Suprapubic skin (tissue), 4 donors: ENCODE measurements around the gene ANKRD13A.

Source experiments
- EP300 ChIP-seq: sonication (generic); formaldehyde crosslinking; IDR thresholded peaks from one replicate; pipeline ENCODE4 v1.6.1; 2017; ENCODE audit warnings: antibody characterized with exemption
- POLR2A ChIP-seq, 2 donors: fragments of 450-650 bp; IDR thresholded peaks; one replicate each; pipeline ENCODE4 v1.6.1; 2017; ENCODE audit warnings: antibody characterized with exemption in 2 of 2, mild to moderate bottlenecking in 2 of 2, moderate library complexity in 2 of 2
- POLR2AphosphoS5 ChIP-seq, 3 donors: sonication (generic); formaldehyde crosslinking; IDR thresholded peaks; one replicate each; pipeline ENCODE4 v1.6.1; 2017; ENCODE audit warnings: antibody characterized with exemption in 3 of 3
- TF ChIP-seq, protein P1 (sequence below), 2 donors: fragments of 200-600 bp in 1 of 2; fragments of 450-650 bp in 1 of 2; sonication (generic) in 1 of 2; IDR thresholded peaks; one replicate each; pipeline ENCODE4 v1.5.1; 2016 to 2019; ENCODE audit warnings: antibody characterized with exemption in 2 of 2, mild to moderate bottlenecking in 1 of 2, moderate library complexity in 1 of 2

DNA sequence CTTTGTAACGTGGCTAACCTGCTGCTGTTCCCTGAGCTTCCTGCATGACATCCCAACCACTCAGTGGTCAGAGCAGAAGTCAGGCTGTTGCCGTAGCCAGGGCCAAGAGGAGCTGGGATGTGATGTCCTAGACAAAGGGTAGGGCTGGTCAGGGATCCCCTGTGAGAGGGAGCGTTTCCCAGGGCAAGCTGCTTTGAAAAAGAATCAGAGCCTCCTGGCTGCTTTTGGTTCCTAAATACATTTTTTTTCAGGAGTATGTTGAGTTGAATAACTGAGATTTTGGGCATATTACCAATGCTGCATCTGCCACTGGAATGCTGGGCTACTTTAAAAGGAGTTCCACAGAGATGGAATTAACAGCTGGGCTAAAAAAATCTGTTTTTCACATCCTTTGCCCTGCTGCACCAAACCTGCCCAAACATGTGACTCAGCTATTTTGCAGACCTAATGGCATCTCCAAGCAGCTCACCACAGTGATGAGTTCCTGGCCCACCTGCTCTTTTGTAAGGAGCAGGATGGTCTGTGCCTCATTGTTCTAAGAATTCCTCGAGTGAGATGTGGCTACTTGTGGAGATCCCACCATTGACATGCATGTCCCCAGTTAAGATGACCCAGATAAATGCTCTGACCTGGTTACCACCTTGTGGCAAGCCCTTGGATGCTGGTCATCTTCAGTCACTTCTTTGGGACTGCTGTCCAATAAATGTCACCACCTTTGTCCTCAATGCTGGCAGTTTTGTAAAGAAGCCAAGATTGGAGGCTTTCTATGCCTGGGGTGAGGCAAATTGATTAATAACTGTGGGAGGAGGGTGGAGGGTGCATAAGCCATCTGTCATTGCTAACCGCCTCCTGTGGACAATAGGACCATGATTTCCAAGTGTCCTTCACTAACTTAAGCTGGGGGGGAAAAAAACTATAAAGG is 24.1 kb downstream of the ANKRD13A start:
- TF ChIP-seq, protein P1, sequence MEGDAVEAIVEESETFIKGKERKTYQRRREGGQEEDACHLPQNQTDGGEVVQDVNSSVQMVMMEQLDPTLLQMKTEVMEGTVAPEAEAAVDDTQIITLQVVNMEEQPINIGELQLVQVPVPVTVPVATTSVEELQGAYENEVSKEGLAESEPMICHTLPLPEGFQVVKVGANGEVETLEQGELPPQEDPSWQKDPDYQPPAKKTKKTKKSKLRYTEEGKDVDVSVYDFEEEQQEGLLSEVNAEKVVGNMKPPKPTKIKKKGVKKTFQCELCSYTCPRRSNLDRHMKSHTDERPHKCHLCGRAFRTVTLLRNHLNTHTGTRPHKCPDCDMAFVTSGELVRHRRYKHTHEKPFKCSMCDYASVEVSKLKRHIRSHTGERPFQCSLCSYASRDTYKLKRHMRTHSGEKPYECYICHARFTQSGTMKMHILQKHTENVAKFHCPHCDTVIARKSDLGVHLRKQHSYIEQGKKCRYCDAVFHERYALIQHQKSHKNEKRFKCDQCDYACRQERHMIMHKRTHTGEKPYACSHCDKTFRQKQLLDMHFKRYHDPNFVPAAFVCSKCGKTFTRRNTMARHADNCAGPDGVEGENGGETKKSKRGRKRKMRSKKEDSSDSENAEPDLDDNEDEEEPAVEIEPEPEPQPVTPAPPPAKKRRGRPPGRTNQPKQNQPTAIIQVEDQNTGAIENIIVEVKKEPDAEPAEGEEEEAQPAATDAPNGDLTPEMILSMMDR (IDR thresholded peaks at IDR 0.05), result no peak
- TF ChIP-seq POLR2A (IDR thresholded peaks at IDR 0.05) (no peak), POLR2AphosphoS5 (IDR thresholded peaks at IDR 0.05) (no peak), EP300 (no peak)
